Vagina (tissue), 2 donors: Measurements from ENCODE around the gene NR1H3. TPM values are rescaled to one million over a fixed set of nuclear protein-coding genes. Genes with fewer than 3 reads are reported as not detected.

ENCODE experiments used
- DNase-seq, 2 donors: peaks; one replicate each; pipeline ENCODE4 v3.0.0-alpha.2; 2017; ENCODE audit errors: extremely low spot score in 2 of 2
- H3K27ac ChIP-seq: fragments of 200-600 bp; sonication (generic); one replicate; pipeline ENCODE4 v1.5.1; 2019
- H3K27me3 ChIP-seq: fragments of 200-600 bp; sonication (generic); one replicate; pipeline ENCODE4 v1.5.1; 2019
- H3K36me3 ChIP-seq, 2 donors: fragments of 200-600 bp; sonication (generic); one replicate each; pipeline ENCODE4 v1.5.1; 2017 to 2019
- H3K4me1 ChIP-seq: fragments of 200-600 bp; sonication (generic); one replicate; pipeline ENCODE4 v1.5.1; 2019
- H3K4me3 ChIP-seq, 2 donors: fragments of 200-600 bp; sonication (generic); 1 replicate in 1 of 2; 2 replicates in 1 of 2; pipeline ENCODE4 v1.5.1; 2016 to 2019
- H3K9me3 ChIP-seq: fragments of 200-600 bp; sonication (generic); one replicate; pipeline ENCODE4 v1.5.1; 2019
- CTCF ChIP-seq, 3 experiments: fragments of 450-650 bp in 2 of 3; fragments of 200-600 bp in 1 of 3; sonication (generic) in 1 of 3; IDR thresholded peaks; one replicate each; pipeline ENCODE4 v1.5.1; 2017 to 2019; ENCODE audit warnings: antibody characterized with exemption in 3 of 3, mild to moderate bottlenecking in 2 of 3, moderate library complexity in 2 of 3
- POLR2A ChIP-seq, 2 donors: fragments of 450-650 bp; IDR thresholded peaks; one replicate each; pipeline ENCODE4 v1.6.1; 2017; ENCODE audit warnings: antibody characterized with exemption in 2 of 2, mild to moderate bottlenecking in 2 of 2, moderate library complexity in 2 of 2
- POLR2AphosphoS5 ChIP-seq, 2 donors: sonication (generic); formaldehyde crosslinking; IDR thresholded peaks; one replicate each; pipeline ENCODE4 v1.9.0; 2017; ENCODE audit warnings: antibody characterized with exemption in 2 of 2, mild to moderate bottlenecking in 2 of 2, low read depth in 1 of 2; ENCODE audit not compliant: insufficient read depth in 1 of 2
- intact Hi-C: fragments of 100-400 bp; cut with DNase I; formaldehyde crosslinking; loops from one replicate; pipeline ENCODE4 v1.15.1; 2023
- total RNA-seq: library from RNA; depleted of rRNA; stranded (reverse); fragments of >200 nt; gene quantifications from one replicate; pipeline ENCODE4 v1.2.3, GENCODE V29; 2016

NR1H3 gene
- total RNA-seq, 1 donor from 2014 or later: 60.9 TPM

GRCh38 chr11:47225552-47226400, 32.0 kb upstream of the NR1H3 start:
- Histone ChIP-seq H3K27ac (no peak overlapping the region), H3K9me3 (no peaks in the 10 kb centered on the region), H3K4me1 (no peaks in the 10 kb centered on the region), H3K36me3 (peaks cover 0 to 14% of the 10 kb centered on the region in 2 donors), H3K4me3 (no peak overlapping the region), H3K27me3 (no peaks in the 10 kb centered on the region)
- DNase-seq: no peak
- intact Hi-C loops: no loop called here
- TF ChIP-seq POLR2A (IDR thresholded peaks at IDR 0.05) (no peak), CTCF (IDR thresholded peaks at IDR 0.05) (no peak), POLR2AphosphoS5 (IDR thresholded peaks at IDR 0.05; ENCODE audit: insufficient read depth in 1 of 2, low read depth in 1 of 2) (no peak)

GRCh38 chr11:47229161-47229560, 28.6 kb upstream of the NR1H3 start:
- DNase-seq: no peak
- H3K4me1 ChIP-seq: no peaks in the 10 kb centered on the region
- no peaks in the 10 kb centered on the region for H3K27me3 ChIP-seq
- intact Hi-C loops: no loop called here
- peaks cover 0 to 8% of the 10 kb centered on the region in 2 donors for H3K36me3 ChIP-seq
- no peaks in the 10 kb centered on the region for H3K9me3 ChIP-seq
- no peak overlapping the region for H3K4me3 ChIP-seq
- no peak overlapping the region for H3K27ac ChIP-seq
- TF ChIP-seq POLR2A (IDR thresholded peaks at IDR 0.05) (no peak), POLR2AphosphoS5 (IDR thresholded peaks at IDR 0.05; ENCODE audit: insufficient read depth in 1 of 2, low read depth in 1 of 2) (no peak), CTCF (IDR thresholded peaks at IDR 0.05) (no peak)

GRCh38 chr11:47233051-47233450, 24.7 kb upstream of the NR1H3 start:
- no peak for DNase-seq
- H3K27ac ChIP-seq: no peak overlapping the region
- TF ChIP-seq CTCF (IDR thresholded peaks at IDR 0.05) (no peak), POLR2A (IDR thresholded peaks at IDR 0.05) (no peak), POLR2AphosphoS5 (IDR thresholded peaks at IDR 0.05; ENCODE audit: insufficient read depth in 1 of 2, low read depth in 1 of 2) (no peak)
- peaks cover 0 to 31% of the 10 kb centered on the region in 2 donors for H3K36me3 ChIP-seq
- no peaks in the 10 kb centered on the region for H3K9me3 ChIP-seq
- no peak overlapping the region for H3K4me3 ChIP-seq
- no peaks in the 10 kb centered on the region for H3K4me1 ChIP-seq
- H3K27me3 ChIP-seq: no peaks in the 10 kb centered on the region
- intact Hi-C loops: no loop called here

GRCh38 chr11:47233989-47234668, 23.7 kb upstream of the NR1H3 start:
- no peaks in the 10 kb centered on the region for H3K27me3 ChIP-seq
- H3K4me3 ChIP-seq: no peak overlapping the region
- no peaks in the 10 kb centered on the region for H3K9me3 ChIP-seq
- H3K27ac ChIP-seq: no peak overlapping the region
- no peak for DNase-seq
- TF ChIP-seq POLR2AphosphoS5 (IDR thresholded peaks at IDR 0.05; ENCODE audit: insufficient read depth in 1 of 2, low read depth in 1 of 2): no peak
- peak in 1 of 3 experiments; percentile 11 for TF ChIP-seq CTCF (IDR thresholded peaks at IDR 0.05)
- no peaks in the 10 kb centered on the region for H3K4me1 ChIP-seq
- peaks cover 0 to 39% of the 10 kb centered on the region in 2 donors for H3K36me3 ChIP-seq
- intact Hi-C loops: no loop called here

- no peak overlapping the region for H3K4me3 ChIP-seq
- H3K9me3 ChIP-seq: no peaks in the 10 kb centered on the region
- no peak for DNase-seq
- peaks cover 0 to 44% of the 10 kb centered on the region in 2 donors for H3K36me3 ChIP-seq
- H3K27ac ChIP-seq: no peak overlapping the region
- no peaks in the 10 kb centered on the region for H3K4me1 ChIP-seq
- TF ChIP-seq POLR2A (IDR thresholded peaks at IDR 0.05): no peak
- TF ChIP-seq CTCF (IDR thresholded peaks at IDR 0.05): no peak
- no peak for TF ChIP-seq POLR2AphosphoS5 (IDR thresholded peaks at IDR 0.05; ENCODE audit: insufficient read depth in 1 of 2, low read depth in 1 of 2)
- H3K27me3 ChIP-seq: no peaks in the 10 kb centered on the region
- intact Hi-C loops: no loop called here
Measured at GRCh38 chr11:47234669-47235100, 23.1 kb upstream of the NR1H3 start.
